NB4 (cell line): Measurements from ENCODE around the gene TTYH3.

Experiments
- CTCF ChIP-seq: IDR thresholded peaks from one replicate; pipeline ENCODE4 v1.5.1; 2012; ENCODE audit warnings: low read depth, low read length
- MAX ChIP-seq: IDR thresholded peaks from 2 replicates; pipeline ENCODE4 v1.6.1; 2011; ENCODE audit warnings: low read depth, low read length
- MYC ChIP-seq: IDR thresholded peaks from 2 replicates; pipeline ENCODE4 v1.6.1; 2011; ENCODE audit warnings: low read depth, low read length
- POLR2A ChIP-seq: IDR thresholded peaks from 2 replicates; pipeline ENCODE4 v1.6.1; 2011; ENCODE audit warnings: mild to moderate bottlenecking; ENCODE audit not compliant: insufficient read length; ENCODE audit errors: extremely low read depth

GRCh38 chr7:2710286-2710655 lies 78.5 kb downstream of the TTYH3 start:
- TF ChIP-seq CTCF (no peak), MAX (no peak), POLR2A (no peak), MYC (no peak)
